ENCODE measurements around the gene PCDH9.

The PCDH9 gene

GRCh38 chr13:66345971-66346370 is 884.2 kb downstream of the PCDH9 start:
- TF ChIP-seq CTCF (IDR thresholded peaks at IDR 0.05; ENCODE audit: low read depth, low read length) (no peak), EZH2phosphoT487 (IDR thresholded peaks at IDR 0.05; ENCODE audit: low read depth) (no peak)
- H3K27me3 ChIP-seq (ENCODE audit: low read depth, low read length): no peaks in the 10 kb centered on the region

GRCh38 chr13:66345518-66345810 is 884.7 kb downstream of the PCDH9 start:
- TF ChIP-seq EZH2phosphoT487 (IDR thresholded peaks at IDR 0.05; ENCODE audit: low read depth): no peak
- no peak for TF ChIP-seq CTCF (IDR thresholded peaks at IDR 0.05; ENCODE audit: low read depth, low read length)
- Histone ChIP-seq H3K9me3 (ENCODE audit: insufficient read depth, low read length) (no peaks in the 10 kb centered on the region), H3K27ac (ENCODE audit: low read length) (no peak overlapping the region), H3K4me2 (ENCODE audit: low read length) (no peak overlapping the region), H3K36me3 (replicated peaks; ENCODE audit: low read depth, low read length) (no peaks in the 10 kb centered on the region), H3K4me3 (ENCODE audit: low read length) (no peak overlapping the region), H4K20me1 (ENCODE audit: insufficient read depth, low read length) (no peaks in the 10 kb centered on the region), H3K9ac (ENCODE audit: low read length) (no peak overlapping the region), H3K4me1 (ENCODE audit: low read length) (no peaks in the 10 kb centered on the region), H3K27me3 (ENCODE audit: low read depth, low read length) (no peaks in the 10 kb centered on the region), H2AFZ (ENCODE audit: low read depth, low read length) (no peak overlapping the region), H3K79me2 (ENCODE audit: low read length) (no peaks in the 10 kb centered on the region)

More at GRCh38 chr13:66345971-66346370, 884.2 kb downstream of the PCDH9 start:
- Histone ChIP-seq H3K9me3 (ENCODE audit: insufficient read depth, low read length) (no peaks in the 10 kb centered on the region), H4K20me1 (ENCODE audit: insufficient read depth, low read length) (no peaks in the 10 kb centered on the region), H3K27ac (ENCODE audit: low read length) (no peak overlapping the region), H3K36me3 (replicated peaks; ENCODE audit: low read depth, low read length) (no peaks in the 10 kb centered on the region), H3K9ac (ENCODE audit: low read length) (no peak overlapping the region), H3K4me2 (ENCODE audit: low read length) (no peak overlapping the region), H2AFZ (ENCODE audit: low read depth, low read length) (no peak overlapping the region), H3K4me3 (ENCODE audit: low read length) (no peak overlapping the region), H3K79me2 (ENCODE audit: low read length) (no peaks in the 10 kb centered on the region), H3K4me1 (ENCODE audit: low read length) (no peaks in the 10 kb centered on the region)

GRCh38 chr13:66344805-66345517 is 885.2 kb downstream of the PCDH9 start:
- Histone ChIP-seq H3K79me2 (ENCODE audit: low read length) (no peaks in the 10 kb centered on the region), H3K9me3 (ENCODE audit: insufficient read depth, low read length) (no peaks in the 10 kb centered on the region), H4K20me1 (ENCODE audit: insufficient read depth, low read length) (no peaks in the 10 kb centered on the region), H3K9ac (ENCODE audit: low read length) (no peak overlapping the region), H3K4me1 (ENCODE audit: low read length) (no peaks in the 10 kb centered on the region), H3K4me2 (ENCODE audit: low read length) (no peak overlapping the region), H2AFZ (ENCODE audit: low read depth, low read length) (no peak overlapping the region), H3K36me3 (replicated peaks; ENCODE audit: low read depth, low read length) (no peaks in the 10 kb centered on the region), H3K27me3 (ENCODE audit: low read depth, low read length) (no peaks in the 10 kb centered on the region), H3K27ac (ENCODE audit: low read length) (no peak overlapping the region), H3K4me3 (ENCODE audit: low read length) (no peak overlapping the region)
- TF ChIP-seq EZH2phosphoT487 (IDR thresholded peaks at IDR 0.05; ENCODE audit: low read depth): no peak
- TF ChIP-seq CTCF (IDR thresholded peaks at IDR 0.05; ENCODE audit: low read depth, low read length): no peak

- Histone ChIP-seq H3K9me3 (ENCODE audit: insufficient read depth, low read length) (no peaks in the 10 kb centered on the region), H2AFZ (ENCODE audit: low read depth, low read length) (no peak overlapping the region), H3K4me2 (ENCODE audit: low read length) (no peak overlapping the region), H3K4me1 (ENCODE audit: low read length) (no peaks in the 10 kb centered on the region), H3K4me3 (ENCODE audit: low read length) (no peak overlapping the region), H4K20me1 (ENCODE audit: insufficient read depth, low read length) (no peaks in the 10 kb centered on the region), H3K27ac (ENCODE audit: low read length) (no peak overlapping the region), H3K9ac (ENCODE audit: low read length) (no peak overlapping the region), H3K27me3 (ENCODE audit: low read depth, low read length) (no peaks in the 10 kb centered on the region), H3K36me3 (replicated peaks; ENCODE audit: low read depth, low read length) (no peaks in the 10 kb centered on the region), H3K79me2 (ENCODE audit: low read length) (no peaks in the 10 kb centered on the region)
- TF ChIP-seq CTCF (IDR thresholded peaks at IDR 0.05; ENCODE audit: low read depth, low read length) (no peak), EZH2phosphoT487 (IDR thresholded peaks at IDR 0.05; ENCODE audit: low read depth) (no peak)
These were observed 886.8 kb downstream of the PCDH9 start for GRCh38 chr13:66343224-66343828.

Data from OCI-LY3 (cell line).